ENCODE results near the gene GALNT1.

The GALNT1 gene

GRCh38 chr18:35728676-35729075 is 147.1 kb downstream of the GALNT1 start:
- no peak for DNase-seq

DNA sequence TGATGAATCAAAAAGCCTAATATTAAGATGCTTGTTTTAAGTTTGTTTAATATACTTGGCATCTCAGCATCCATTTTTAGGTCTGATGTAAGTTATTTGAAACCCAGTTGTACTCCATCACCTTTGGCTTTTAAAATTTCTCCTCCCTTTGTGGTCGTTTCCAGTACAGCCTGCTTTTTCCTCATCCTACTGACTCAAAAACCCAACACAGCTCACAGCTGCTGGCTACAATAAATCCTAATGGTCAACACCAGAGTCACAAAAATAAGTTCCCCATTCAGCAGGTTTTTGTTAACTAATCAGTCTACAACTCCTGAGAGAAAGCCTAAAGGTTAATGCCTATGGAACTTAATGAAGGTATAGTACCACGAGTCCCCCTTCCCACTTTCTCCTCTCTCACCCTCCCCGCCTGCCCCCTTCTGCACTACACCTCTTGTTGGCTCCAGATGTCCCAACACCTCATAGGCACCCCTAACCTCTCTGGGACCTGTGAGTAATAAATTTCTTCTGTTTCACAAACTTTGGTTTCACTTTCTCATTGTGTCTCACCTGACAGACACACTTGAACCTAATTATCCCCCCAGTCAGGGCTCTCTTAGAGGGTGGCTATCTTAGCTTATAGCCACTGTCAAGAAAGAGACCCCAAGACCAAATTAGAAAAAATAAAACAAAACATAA is 148.6 kb downstream of the GALNT1 start:
- no peak for DNase-seq

GRCh38 chr18:35730691-35731370 is 149.3 kb downstream of the GALNT1 start:
- DNase-seq: peak; percentile 25

DNA sequence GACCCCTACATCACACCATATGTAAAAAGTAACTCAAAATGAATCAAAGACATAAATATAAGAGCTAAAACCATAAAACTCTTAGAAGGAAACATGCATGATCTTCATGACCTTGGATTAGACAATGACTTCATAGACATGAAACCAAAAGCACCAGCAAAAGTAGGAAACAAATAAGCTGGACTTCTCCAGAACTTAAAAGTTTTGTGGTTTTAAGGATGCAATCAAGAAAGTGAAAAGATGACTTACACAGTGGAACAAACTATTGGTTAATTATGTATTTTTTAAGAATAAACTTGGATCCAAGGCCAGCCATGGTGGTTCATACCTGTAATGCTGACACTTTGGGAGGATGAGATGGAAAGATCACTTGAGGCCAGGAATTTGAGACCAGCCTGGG is 150.2 kb downstream of the GALNT1 start:
- no peak for DNase-seq

GRCh38 chr18:35732162-35732561 is 150.6 kb downstream of the GALNT1 start:
- DNase-seq: no peak

GRCh38 chr18:35732636-35733035 is 151.1 kb downstream of the GALNT1 start:
- no peak for DNase-seq

DNA sequence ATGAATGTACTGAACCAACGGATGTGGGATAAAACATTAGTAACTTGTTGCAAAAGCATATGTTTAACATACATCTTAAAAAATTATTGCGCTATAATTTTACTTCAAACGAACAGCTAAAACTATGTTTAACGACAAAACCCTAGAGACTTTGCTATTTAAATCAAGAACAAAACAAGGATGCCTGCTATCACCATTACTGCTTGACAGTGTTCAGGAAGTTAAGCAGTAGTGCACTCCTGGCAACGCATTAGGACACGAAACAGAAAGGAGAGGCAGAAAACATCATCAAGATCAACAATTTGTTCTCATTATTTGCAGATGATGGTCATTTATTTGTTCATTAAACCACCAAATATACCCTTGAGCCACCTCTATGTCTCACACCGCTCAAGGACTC is 151.9 kb downstream of the GALNT1 start:
- no peak for DNase-seq

DNA sequence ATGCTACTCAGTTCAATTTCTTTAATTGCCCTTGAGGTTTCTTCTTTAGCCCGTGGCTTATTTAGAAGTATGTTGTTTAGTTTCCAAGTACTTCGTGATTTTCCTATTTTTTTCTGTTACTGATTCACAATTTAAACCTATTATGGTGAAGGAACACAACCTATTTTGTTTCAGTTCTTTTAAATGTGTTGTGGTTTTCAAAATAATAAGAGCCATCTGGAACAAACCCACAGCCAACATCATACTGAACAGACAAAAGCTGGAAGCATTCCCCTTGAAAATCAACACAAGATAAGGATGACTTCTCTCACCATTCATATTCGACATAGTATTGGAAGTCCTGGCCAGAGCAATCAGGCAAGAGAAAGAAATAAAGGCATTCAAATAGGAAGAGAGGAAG is 155.2 kb downstream of the GALNT1 start:
- no peak for DNase-seq

- DNase-seq: no peak
Measured at GRCh38 chr18:35739778-35740177, 158.2 kb downstream of the GALNT1 start.

DNA sequence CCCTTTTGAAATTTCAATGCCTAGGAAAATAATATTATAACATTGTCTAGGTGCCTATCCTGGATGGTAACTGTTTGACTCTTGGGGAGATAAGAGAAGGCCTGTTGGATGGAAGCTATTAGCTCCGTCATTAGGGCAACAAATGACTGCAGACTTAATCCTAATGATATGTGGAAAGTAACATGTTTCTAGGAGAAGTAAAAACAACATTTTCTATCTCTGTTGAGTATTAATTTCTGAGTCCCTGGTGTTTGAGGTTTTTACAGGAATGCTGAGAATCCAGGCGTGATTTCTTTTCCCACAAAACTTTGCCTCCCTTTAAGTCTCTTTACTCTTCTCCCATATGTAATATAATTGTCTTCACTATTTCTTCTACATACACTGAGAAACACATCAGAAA is 159.1 kb downstream of the GALNT1 start:
- no peak for DNase-seq

DNA sequence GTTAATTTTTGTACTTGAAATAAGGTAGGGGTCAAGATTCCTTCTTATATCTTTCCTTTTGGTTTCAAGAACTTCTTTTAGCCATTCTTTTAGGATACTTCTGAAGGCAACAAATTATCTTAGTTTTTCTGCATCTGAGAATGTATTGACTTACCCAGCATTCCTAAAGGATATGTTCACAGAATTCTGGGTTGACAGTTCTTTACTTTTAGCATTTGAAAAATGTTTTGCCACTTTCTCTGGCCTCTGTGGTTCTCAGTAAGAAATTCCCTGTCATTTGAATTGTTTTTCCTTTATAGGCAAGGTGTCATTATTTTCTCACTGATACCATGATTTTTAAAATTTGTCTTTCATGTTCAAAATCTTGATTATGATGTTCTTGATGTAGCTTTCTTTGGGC is 162.4 kb downstream of the GALNT1 start:
- no peak for DNase-seq

GRCh38 chr18:35745814-35746213 is 164.3 kb downstream of the GALNT1 start:
- DNase-seq: no peak

- no peak for DNase-seq
Measured at GRCh38 chr18:35746826-35747339, 165.3 kb downstream of the GALNT1 start.

DNA sequence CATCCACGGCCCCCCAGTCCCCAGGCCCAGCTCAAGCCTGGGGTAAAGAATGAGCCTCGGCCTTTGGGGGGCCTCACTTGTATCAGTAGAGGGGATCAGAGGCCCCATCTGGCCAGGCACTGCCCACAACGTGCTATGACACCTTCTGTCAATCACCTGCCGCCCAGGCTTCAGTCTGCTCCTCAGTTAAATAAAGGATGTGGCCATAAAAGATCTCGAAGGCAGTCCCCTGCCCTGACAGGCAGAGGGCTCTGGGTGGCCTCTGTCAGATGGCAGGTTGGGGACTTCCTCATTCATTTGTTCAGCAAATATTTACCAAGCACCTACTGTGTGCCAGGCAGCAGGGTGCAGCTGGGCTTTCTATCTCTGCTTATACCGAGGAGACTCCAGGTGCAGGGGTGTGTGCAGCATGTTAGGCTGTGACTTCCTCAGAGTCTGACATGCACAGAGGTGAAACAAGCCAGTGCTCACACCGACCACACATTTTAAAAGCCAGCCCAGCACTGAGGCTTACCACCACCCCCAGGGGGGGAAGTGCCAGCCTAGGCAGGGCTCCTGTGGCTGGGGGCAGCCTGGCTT is 166.4 kb downstream of the GALNT1 start:
- DNase-seq: no peak

- no peak for DNase-seq
Measured at GRCh38 chr18:35749701-35750100, 168.2 kb downstream of the GALNT1 start.

GRCh38 chr18:35750929-35751328 is 169.4 kb downstream of the GALNT1 start:
- DNase-seq: no peak

GRCh38 chr18:35753306-35753910 is 171.9 kb downstream of the GALNT1 start:
- DNase-seq: no peak

- no peak for DNase-seq
Measured at GRCh38 chr18:35754464-35754863, 172.9 kb downstream of the GALNT1 start.

- DNase-seq: no peak
Measured at GRCh38 chr18:35755369-35755768, 173.8 kb downstream of the GALNT1 start.

DNA sequence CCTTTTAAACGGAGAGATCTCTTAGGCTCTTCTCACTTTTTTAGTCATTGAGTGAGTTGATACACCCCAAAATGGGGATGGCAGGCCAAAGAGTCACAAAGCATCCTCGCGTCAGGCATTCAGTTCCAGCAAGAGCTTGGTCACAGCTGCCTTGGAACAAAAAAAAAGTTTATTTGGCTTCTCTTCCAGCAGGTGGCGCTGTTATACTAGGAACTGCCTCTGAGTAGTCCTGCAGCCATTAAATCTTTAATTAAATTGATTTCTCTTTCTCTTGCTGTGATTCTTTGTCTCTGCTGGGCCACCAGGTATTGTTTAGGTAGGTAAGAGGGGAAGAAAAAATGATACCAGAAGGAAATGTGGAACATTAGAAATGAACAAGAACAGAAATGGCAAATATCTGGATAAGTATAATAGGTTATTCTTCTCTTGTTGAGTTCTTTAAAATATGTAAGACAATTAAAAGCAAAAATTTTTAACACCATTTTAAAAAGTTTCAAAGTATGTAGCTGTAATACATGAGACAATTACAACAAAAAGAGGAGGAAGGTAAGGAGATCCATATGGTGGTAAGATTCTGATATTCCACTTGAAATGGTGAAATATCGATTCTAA is 175.1 kb downstream of the GALNT1 start:
- DNase-seq: peak; percentile 80

Data from midbrain (tissue), 1 donor.